H1 (cell line): Measurements from ENCODE around the gene KDM2A. TPM values are rescaled to one million over a fixed set of nuclear protein-coding genes. Genes with fewer than 3 reads are reported as not detected.

Experiments used
- ATF3 ChIP-seq: IDR thresholded peaks from 2 replicates; pipeline ENCODE4 v1.6.1; 2011; ENCODE audit warnings: low read depth, mild to moderate bottlenecking, low read length; ENCODE audit not compliant: insufficient read depth
- BRCA1 ChIP-seq: IDR thresholded peaks from 2 replicates; pipeline ENCODE4 v1.6.1; 2012; ENCODE audit warnings: low read depth, low read length, improper control_type of control experiment
- CTCF ChIP-seq, 3 experiments: IDR thresholded peaks; 1 replicate in 2 of 3; 2 replicates in 1 of 3; pipeline versions ENCODE4 v1.5.1 to v1.6.1; 2011; ENCODE audit warnings: low read length in 3 of 3, mild to moderate bottlenecking in 3 of 3, inconsistent platforms in 2 of 3, low read depth in 1 of 3, moderate library complexity in 1 of 3; ENCODE audit not compliant: insufficient read depth in 1 of 3; ENCODE audit errors: control extremely low read depth in 1 of 3
- HDAC2 ChIP-seq, 2 experiments: fragments of 300-600 bp in 1 of 2; sonication (generic) in 1 of 2; IDR thresholded peaks; 2 replicates each; pipeline ENCODE4 v1.6.1; 2011 to 2012; ENCODE audit warnings: low read depth in 2 of 2, low read length in 2 of 2, mild to moderate bottlenecking in 2 of 2, moderate library complexity in 2 of 2, borderline replicate concordance in 1 of 2, inconsistent platforms in 1 of 2
- HDAC6 ChIP-seq: IDR thresholded peaks from one replicate; pipeline ENCODE4 v1.7.1; 2012; ENCODE audit warnings: low read depth, mild to moderate bottlenecking, inconsistent platforms, low read length, moderate library complexity
- TAF1 ChIP-seq: IDR thresholded peaks from 2 replicates; pipeline ENCODE4 v1.6.1; 2011; ENCODE audit warnings: mild to moderate bottlenecking, low read depth, low read length
- polyA plus RNA-seq, 7 experiments: library from polyadenylated mRNA; depleted of rRNA in 3 of 7; stranded (reverse) in 5 of 7; unstranded in 2 of 7; fragments of >200 nt in 5 of 7; fragments of 200-250 nt in 2 of 7; gene quantifications; 1 replicate in 5 of 7; 2 replicates in 1 of 7; 4 replicates in 1 of 7; pipeline versions ENCODE4 v1.2.1 to v1.2.3, GENCODE V29; 2011 to 2013; ENCODE audit warnings: missing spikeins in 2 of 7, mixed read lengths in 2 of 7
- total RNA-seq: library from RNA; stranded (reverse); fragmentation: NEBNext Ultra II Directional; extraction: Animal tissue kit (Norgen Biotek cat#: 25700); gene quantifications from 2 replicates; pipeline ENCODE4 v1.2.1, GENCODE V29; 2021

KDM2A gene
- total and polyA plus RNA-seq, 2 of the 8 experiments (the other 6 are each of a cell fraction or from before 2014, with no cell fraction given): 55.4 to 66.2 TPM

- TF ChIP-seq BRCA1: no peak
- no peak for TF ChIP-seq TAF1
- no peak for TF ChIP-seq ATF3
- TF ChIP-seq CTCF (IDR thresholded peaks at IDR 0.05; ENCODE audit: control extremely low read depth in 1 of 3, insufficient read depth in 1 of 3, low read depth in 1 of 3, low read length in 3 of 3): no peak
- TF ChIP-seq HDAC2 (IDR thresholded peaks at IDR 0.05; ENCODE audit: borderline replicate concordance in 1 of 2, low read depth in 2 of 2, low read length in 2 of 2): no peak
- TF ChIP-seq HDAC6: no peak
Measured at GRCh38 chr11:67199751-67200150, 80.7 kb downstream of the KDM2A start (continued).
